ENCODE results near the gene PTGES3L.
"Not testable (repeated sequence)": the region's sequence is repeated elsewhere in the genome, so short reads cannot be mapped to it uniquely, and the experiment has no call there.

Gene PTGES3L

GRCh38 chr17:42980766-42981397 is 1.0 kb upstream of the PTGES3L start:
- Histone ChIP-seq H3K36me3 (ENCODE audit: low read depth) (peaks cover 24% of the 10 kb centered on the region), H3K4me1 (ENCODE audit: insufficient read depth, poor library complexity, severe bottlenecking) (peaks cover 4% of the 10 kb centered on the region), H3K27ac (ENCODE audit: poor library complexity, severe bottlenecking) (peak overlapping the region; percentile 75), H3K9me3 (ENCODE audit: severe bottlenecking) (no peaks in the 10 kb centered on the region), H3K4me3 (ENCODE audit: severe bottlenecking) (peak overlapping the region; percentile 96), H3K27me3 (ENCODE audit: insufficient read depth, poor library complexity, severe bottlenecking) (no peaks in the 10 kb centered on the region)
- DNase-seq (ENCODE audit: low spot score) (peak; percentile 69), ATAC-seq (ENCODE audit: low read depth) (peak; percentile 78)
- peak; percentile 21 for TF ChIP-seq CTCF (IDR thresholded peaks at IDR 0.05; ENCODE audit: poor library complexity, severe bottlenecking)

GRCh38 chr17:42980274-42980765 is 440 bp upstream of the PTGES3L start, which contains the start of gene RUNDC1:
TSS of gene RUNDC1 (plus strand) at chr17:42980565. CDS start at chr17:42980577, 12 bp downstream.
- TF ChIP-seq CTCF (IDR thresholded peaks at IDR 0.05; ENCODE audit: poor library complexity, severe bottlenecking) = no peak
- H3K27ac ChIP-seq (ENCODE audit: poor library complexity, severe bottlenecking) = peak within 1 kb of the TSS; percentile 75
- no peaks in the 10 kb centered on the region for H3K9me3 ChIP-seq (ENCODE audit: severe bottlenecking)
- DNase-seq (ENCODE audit: low spot score) (peak; percentile 91), ATAC-seq (ENCODE audit: low read depth) (peak; percentile 74)
- H3K4me3 ChIP-seq (ENCODE audit: severe bottlenecking) = peak within 1 kb of the TSS; percentile 96
- H3K36me3 ChIP-seq (ENCODE audit: low read depth) = peaks cover 24% of the 10 kb centered on the region
- H3K27me3 ChIP-seq (ENCODE audit: insufficient read depth, poor library complexity, severe bottlenecking) = no peaks in the 10 kb centered on the region
- H3K4me1 ChIP-seq (ENCODE audit: insufficient read depth, poor library complexity, severe bottlenecking) = peaks cover 4% of the 10 kb centered on the region

GRCh38 chr17:42975701-42976100 is 4.2 kb downstream of the PTGES3L start:
- H3K4me3 ChIP-seq (ENCODE audit: severe bottlenecking); H3K27me3 ChIP-seq (ENCODE audit: insufficient read depth, poor library complexity, severe bottlenecking); DNase-seq (ENCODE audit: low spot score); H3K36me3 ChIP-seq (ENCODE audit: low read depth); H3K27ac ChIP-seq (ENCODE audit: poor library complexity, severe bottlenecking); H3K4me1 ChIP-seq (ENCODE audit: insufficient read depth, poor library complexity, severe bottlenecking); H3K9me3 ChIP-seq (ENCODE audit: severe bottlenecking); ATAC-seq (ENCODE audit: low read depth): not testable (repeated sequence)

GRCh38 chr17:42975265-42975664 is 4.6 kb downstream of the PTGES3L start:
- ATAC-seq (ENCODE audit: low read depth) (no peak), DNase-seq (ENCODE audit: low spot score) (no peak)
- no peaks in the 10 kb centered on the region for H3K9me3 ChIP-seq (ENCODE audit: severe bottlenecking)
- no peak overlapping the region for H3K27ac ChIP-seq (ENCODE audit: poor library complexity, severe bottlenecking)
- no peaks in the 10 kb centered on the region for H3K27me3 ChIP-seq (ENCODE audit: insufficient read depth, poor library complexity, severe bottlenecking)
- no peaks in the 10 kb centered on the region for H3K4me1 ChIP-seq (ENCODE audit: insufficient read depth, poor library complexity, severe bottlenecking)
- no peaks in the 10 kb centered on the region for H3K36me3 ChIP-seq (ENCODE audit: low read depth)
- H3K4me3 ChIP-seq (ENCODE audit: severe bottlenecking) = no peak overlapping the region
- no peak for TF ChIP-seq CTCF (IDR thresholded peaks at IDR 0.05; ENCODE audit: poor library complexity, severe bottlenecking)

- ATAC-seq (ENCODE audit: low read depth); H3K27me3 ChIP-seq (ENCODE audit: insufficient read depth, poor library complexity, severe bottlenecking); H3K4me1 ChIP-seq (ENCODE audit: insufficient read depth, poor library complexity, severe bottlenecking); DNase-seq (ENCODE audit: low spot score); H3K27ac ChIP-seq (ENCODE audit: poor library complexity, severe bottlenecking); H3K4me3 ChIP-seq (ENCODE audit: severe bottlenecking); H3K36me3 ChIP-seq (ENCODE audit: low read depth); H3K9me3 ChIP-seq (ENCODE audit: severe bottlenecking): not testable (repeated sequence)
Measured at GRCh38 chr17:42973323-42973722, 6.6 kb downstream of the PTGES3L start.

- Histone ChIP-seq H3K9me3 (ENCODE audit: severe bottlenecking) (no peaks in the 10 kb centered on the region), H3K4me3 (ENCODE audit: severe bottlenecking) (no peak overlapping the region), H3K27me3 (ENCODE audit: insufficient read depth, poor library complexity, severe bottlenecking) (no peaks in the 10 kb centered on the region), H3K27ac (ENCODE audit: poor library complexity, severe bottlenecking) (no peak overlapping the region), H3K36me3 (ENCODE audit: low read depth) (no peaks in the 10 kb centered on the region), H3K4me1 (ENCODE audit: insufficient read depth, poor library complexity, severe bottlenecking) (no peaks in the 10 kb centered on the region)
- DNase-seq (ENCODE audit: low spot score) = no peak
- no peak for TF ChIP-seq CTCF (IDR thresholded peaks at IDR 0.05; ENCODE audit: poor library complexity, severe bottlenecking)
- no peak for ATAC-seq (ENCODE audit: low read depth)
Measured at GRCh38 chr17:42971589-42971988, 8.3 kb downstream of the PTGES3L start.
